ENCODE results near the gene XRN1.
"Not testable (repeated sequence)": the region's sequence is repeated elsewhere in the genome, so short reads cannot be mapped to it uniquely, and the experiment has no call there.

XRN1 gene, protein sequence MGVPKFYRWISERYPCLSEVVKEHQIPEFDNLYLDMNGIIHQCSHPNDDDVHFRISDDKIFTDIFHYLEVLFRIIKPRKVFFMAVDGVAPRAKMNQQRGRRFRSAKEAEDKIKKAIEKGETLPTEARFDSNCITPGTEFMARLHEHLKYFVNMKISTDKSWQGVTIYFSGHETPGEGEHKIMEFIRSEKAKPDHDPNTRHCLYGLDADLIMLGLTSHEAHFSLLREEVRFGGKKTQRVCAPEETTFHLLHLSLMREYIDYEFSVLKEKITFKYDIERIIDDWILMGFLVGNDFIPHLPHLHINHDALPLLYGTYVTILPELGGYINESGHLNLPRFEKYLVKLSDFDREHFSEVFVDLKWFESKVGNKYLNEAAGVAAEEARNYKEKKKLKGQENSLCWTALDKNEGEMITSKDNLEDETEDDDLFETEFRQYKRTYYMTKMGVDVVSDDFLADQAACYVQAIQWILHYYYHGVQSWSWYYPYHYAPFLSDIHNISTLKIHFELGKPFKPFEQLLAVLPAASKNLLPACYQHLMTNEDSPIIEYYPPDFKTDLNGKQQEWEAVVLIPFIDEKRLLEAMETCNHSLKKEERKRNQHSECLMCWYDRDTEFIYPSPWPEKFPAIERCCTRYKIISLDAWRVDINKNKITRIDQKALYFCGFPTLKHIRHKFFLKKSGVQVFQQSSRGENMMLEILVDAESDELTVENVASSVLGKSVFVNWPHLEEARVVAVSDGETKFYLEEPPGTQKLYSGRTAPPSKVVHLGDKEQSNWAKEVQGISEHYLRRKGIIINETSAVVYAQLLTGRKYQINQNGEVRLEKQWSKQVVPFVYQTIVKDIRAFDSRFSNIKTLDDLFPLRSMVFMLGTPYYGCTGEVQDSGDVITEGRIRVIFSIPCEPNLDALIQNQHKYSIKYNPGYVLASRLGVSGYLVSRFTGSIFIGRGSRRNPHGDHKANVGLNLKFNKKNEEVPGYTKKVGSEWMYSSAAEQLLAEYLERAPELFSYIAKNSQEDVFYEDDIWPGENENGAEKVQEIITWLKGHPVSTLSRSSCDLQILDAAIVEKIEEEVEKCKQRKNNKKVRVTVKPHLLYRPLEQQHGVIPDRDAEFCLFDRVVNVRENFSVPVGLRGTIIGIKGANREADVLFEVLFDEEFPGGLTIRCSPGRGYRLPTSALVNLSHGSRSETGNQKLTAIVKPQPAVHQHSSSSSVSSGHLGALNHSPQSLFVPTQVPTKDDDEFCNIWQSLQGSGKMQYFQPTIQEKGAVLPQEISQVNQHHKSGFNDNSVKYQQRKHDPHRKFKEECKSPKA (N-terminal part only)

DNA sequence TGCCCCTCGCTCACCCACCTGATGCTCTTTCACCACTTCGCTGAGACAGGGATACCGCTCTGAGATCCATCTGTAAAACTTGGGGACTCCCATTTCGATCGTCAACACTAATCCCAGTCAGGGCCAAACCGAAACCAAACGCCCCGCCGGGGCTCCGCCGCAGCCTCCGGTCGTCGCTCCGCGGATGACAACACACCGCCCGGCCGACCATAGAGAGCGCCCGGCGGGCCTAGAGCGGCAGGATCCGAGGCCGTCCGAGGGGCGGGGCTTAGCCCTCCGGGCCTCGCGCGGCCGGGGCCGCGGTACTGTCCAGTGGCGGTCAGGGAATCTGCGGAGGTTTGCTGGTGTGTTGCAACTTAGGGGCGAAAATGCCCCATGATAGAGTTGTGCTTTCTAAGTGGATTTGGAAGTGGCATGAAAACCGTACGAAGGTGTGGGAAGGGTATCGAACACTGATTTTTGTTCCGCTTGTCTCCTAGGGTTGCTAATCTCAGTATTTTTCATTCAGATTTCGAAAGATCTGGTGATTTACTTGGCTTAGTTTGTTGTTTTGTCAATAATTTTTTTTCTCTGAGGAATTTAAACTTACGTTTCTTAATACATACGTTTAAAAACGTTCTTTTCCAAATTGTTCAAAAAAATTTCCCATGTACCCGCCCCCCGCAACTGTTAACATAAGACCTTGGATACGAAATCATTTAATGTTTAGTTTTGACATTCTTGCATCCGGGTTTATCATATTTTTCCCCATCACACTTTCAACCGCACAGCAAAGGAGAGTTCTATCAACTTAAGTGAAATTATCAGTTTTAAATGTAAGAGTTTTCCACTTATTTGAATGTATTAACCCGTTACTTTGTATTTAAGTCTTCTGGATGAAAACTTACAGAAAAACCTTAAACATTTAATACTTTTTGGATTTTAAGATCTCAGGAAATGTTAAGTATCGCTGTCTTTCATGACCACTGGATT, at the start of gene XRN1:
XRN1 (minus strand) TSS at position 186 of the 972 bp plus-strand sequence; CDS start at position 93, 93 bp downstream.
- FAIRE-seq: no peak

DNA sequence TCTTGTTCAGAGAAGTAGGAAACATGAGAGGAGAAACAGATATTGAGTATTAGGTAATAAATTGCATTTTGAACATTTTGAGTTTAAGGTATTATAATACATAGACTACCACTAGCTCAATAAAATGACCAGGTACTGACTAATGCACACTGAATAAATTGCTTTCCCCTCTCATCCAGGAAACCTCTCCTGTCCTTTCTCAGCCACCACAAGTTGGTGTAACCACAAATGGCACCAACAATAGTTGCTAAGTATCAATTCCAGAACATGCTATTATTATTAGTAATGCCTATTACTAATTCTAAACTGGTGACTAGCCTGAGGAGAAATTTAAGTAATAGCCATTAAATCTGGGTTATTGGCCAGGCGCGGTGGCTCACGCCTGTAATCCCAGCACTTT, 47.3 kb upstream of the XRN1 start:
- no peak for FAIRE-seq

DNA sequence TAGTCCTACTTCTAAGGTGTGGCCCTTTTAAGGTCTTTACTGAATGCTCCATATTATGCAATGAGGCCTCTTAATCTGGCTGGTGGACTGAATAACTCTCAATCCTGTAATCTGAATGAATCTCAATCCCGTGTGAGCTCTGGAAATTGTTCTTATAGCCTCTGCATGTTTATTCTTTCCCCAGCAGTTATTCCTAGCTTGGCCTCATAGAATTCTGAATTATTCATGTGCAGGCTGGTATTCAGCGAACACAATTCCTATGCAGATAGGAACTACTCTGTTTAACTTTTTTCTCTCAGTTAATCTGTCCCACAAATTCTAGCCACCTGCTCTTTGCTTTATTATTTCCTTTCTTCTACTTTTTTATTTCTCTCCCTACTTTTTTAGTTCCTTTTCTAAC, 44.3 kb upstream of the XRN1 start:
- FAIRE-seq: no peak

DNA sequence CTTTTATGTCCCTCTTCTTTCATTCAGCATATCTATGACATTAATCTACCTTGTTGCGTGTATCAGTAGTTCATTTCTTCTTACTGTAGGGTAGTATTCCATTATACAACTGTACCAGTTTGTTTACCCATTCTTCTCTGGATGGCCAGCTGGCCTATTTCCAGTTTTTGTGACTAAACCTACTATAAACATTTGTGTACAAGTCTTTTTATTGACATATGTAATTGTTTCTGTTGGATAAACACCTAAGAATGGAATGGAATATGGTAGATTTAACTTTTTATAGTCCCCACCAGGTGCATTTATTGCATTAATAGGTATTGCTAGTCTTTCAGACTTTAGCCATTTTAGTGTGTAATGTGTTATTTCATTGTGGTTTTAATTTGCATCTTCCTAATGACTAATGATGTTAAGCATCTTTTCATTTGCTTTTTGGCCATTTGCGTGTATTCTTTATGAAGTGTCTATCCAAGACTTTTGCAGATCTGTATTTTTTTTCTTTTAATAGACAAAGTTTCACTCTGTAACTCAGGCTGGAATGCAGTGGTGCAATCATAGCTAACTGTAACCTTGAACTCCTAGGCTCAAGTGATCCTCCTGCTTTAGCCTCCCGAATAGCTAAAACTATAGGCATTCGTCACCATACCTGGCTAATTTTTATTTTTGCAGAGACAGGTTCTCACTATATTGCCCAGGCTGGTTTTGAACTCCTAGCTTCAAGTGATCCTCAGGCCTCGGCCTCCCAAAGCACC, 41.9 kb upstream of the XRN1 start:
- FAIRE-seq: no peak

GRCh38 chr3:142484912-142485435, 37.1 kb upstream of the XRN1 start:
- FAIRE-seq: no peak

DNA sequence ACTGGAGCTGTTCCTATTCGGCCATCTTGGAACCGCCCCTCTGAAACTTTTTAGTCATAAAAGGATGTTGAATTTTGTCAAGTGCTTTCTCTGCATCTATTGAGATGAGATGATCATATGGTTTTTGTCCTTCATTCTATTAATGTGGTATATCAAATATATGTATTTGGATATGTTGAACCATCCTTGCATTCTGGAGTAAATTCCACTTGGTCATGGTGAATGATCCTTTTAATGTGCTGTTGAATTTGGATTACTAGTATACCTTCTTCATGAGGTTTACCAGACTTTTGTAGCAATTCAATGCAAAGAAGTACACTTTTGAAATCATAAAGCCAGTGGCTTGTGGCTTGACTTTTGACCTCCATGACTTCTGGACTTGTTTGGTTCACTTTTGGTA, 33.4 kb upstream of the XRN1 start:
- no peak for FAIRE-seq

- FAIRE-seq: no peak
These were observed 23.0 kb upstream of the XRN1 start for GRCh38 chr3:142470826-142471225.

- FAIRE-seq: peak; percentile 28
These were observed 20.6 kb upstream of the XRN1 start for GRCh38 chr3:142468456-142468855.

GRCh38 chr3:142467768-142468167, 19.9 kb upstream of the XRN1 start:
- FAIRE-seq: no peak

GRCh38 chr3:142460689-142461088, 12.9 kb upstream of the XRN1 start:
- no peak for FAIRE-seq

DNA sequence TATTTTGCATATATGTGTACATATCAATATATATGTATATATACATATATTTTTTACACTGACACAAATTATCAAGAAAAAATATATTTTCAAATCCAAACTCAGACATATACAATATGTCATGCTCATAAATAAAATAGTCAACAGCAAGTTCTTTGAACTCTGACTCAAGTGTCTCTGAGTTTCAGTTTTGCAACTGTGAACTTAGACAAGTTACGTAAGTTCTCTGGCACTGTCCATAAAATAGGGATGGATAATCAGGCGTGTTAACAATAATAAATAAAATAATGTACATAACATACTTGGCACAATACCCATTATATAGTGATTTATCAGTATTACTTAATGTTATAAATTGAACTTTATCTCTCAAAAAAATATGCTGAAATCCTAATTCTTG, 12.1 kb upstream of the XRN1 start:
- no peak for FAIRE-seq

GRCh38 chr3:142459096-142459495, 11.3 kb upstream of the XRN1 start:
- no peak for FAIRE-seq

DNA sequence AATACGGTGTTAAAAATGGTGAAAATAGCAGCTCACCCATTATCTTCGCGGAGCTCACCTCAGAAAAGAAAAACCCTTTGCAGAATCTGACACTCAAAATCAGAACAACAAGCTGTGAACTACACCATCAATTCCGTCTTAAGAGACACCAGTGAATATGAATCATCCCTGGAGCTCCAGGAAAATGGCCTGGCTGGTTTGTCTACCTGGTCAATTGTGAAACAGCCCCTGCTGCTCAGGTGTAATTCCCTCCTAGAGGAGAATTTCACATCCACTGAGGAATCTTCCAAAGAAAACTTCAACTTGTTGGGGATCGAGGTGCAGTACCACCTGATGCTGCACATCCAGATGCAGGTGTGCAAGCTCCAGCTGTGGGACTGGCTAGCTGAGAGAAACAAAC, 3.0 kb upstream of the XRN1 start:
- FAIRE-seq: no peak

DNA sequence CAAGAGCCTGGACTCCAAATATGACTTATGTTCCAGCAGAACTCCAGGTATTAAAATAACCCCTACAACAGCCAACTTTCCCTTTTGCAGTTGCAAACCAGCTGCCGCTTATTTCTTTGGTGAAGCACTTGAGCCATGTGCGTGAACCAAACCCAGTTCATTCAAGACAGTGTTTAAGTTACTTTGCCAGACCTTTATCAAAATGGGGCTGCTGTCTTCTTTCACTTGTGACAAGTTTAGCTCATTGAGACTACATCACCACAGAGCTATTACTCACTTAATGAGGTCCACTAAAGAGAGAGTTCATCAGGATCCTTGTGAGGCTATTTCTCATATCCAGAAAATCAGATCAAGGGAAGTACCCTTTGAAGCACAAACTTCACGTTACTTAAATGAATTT, 2.4 kb upstream of the XRN1 start:
- no peak for FAIRE-seq

DNA sequence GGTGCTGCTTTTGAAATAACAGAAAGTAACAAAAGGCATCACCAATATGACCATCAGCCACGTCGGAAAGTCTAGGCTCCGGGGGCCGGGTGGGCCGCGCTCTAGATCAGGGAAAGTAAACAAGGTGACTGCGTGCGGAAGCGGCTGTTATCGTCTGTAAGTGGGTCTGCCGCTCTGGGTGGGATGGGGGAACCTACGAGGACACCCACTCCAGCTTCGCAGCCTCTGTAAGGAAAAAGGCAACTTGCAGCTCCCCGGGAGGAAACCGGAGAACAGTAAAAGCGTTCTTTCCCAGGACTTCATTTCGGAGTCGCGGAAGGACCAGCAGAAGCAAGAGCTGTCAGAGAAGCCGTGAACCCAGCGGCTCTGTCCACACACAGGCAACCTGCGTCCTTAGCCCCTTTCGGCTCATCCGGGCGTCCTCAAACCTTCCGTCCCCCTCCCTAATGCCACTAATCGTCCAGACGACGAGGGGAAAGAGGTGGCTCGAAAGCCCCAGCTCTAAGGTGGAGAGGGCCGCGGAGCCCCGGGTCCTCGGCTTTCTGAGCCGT, 461 bp downstream of the XRN1 start:
- no peak for FAIRE-seq

DNA sequence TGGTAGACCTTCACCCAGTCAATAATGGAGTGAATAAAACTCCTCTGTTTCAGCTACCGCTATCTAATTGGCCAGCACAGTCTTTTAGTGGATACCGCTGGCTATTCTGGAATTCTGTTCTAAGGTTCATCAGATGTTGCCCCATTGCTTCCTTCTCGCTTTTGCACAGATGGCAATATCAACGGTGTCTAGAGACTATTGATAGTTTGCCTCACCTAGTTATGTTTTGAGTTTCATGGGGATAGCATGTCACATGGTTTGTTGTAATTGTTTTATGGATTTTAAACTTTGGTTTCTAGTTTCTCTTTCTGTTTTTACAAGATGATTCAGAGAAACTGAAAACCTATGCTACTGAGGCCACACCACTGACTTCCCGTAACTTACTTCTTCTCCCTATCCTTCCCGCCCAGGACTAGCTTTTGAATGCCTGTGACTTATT, 2.0 kb downstream of the XRN1 start:
- FAIRE-seq: peak; percentile 89

- no peak for FAIRE-seq
These were observed 3.5 kb downstream of the XRN1 start for GRCh38 chr3:142444343-142444742.

GRCh38 chr3:142443060-142443459, 4.8 kb downstream of the XRN1 start:
- not testable (repeated sequence) for FAIRE-seq

DNA sequence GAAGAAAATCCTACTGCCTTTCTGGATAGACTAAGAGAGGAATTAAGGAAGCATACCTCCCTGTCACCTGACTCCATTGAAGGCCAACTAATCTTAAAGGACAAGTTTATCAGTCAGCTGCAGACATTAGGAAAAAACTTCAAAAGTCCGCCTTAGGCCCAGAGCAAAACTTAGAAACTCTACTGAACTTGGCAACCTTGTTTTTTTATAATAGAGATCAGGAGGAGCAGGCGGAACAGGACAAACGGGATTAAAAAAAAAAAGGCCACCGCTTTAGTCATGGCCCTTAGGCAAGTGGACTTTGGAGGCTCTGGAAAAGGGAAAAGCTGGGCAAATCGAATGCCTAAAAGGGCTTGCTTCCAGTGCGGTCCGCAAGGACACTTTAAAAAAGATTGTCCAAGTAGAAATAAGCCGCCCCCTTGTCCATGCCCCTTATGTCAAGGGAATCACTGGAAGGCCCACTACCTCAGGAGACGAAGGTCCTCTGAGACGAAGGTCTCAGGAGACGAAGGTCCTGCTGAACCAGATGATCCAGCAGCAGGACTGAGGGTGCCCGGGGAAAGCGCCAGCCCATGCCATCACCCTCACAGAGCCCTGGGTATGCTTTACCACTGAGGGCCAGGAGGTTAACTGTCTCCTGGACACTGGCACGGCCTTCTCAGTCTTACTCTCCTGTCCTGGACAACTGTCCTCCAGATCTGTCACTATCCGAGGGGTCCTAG, 8.2 kb downstream of the XRN1 start:
- FAIRE-seq: not testable (repeated sequence)

DNA sequence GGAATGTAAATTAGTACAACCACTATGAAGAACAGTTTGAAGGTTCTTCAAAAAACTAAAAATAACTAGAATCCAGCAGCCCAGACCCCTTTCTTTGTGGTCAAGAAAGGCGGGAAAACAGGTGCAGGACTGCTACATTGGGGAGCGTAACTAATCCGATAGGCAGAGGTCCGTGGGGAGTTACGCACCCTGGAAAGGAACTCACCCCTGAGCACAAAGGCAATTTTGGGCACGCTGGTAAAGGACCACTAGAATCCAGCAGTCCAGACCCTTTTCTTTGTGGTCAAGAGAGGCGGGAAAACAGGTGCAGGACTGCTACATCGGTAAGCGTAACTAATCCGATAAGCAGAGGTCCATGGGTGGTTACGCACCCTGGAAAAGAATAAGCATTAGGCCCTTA, 9.7 kb downstream of the XRN1 start:
- FAIRE-seq: not testable (repeated sequence)

All from colon (tissue), 2 donors.